Smooth muscle cell (in vitro differentiated cells): ENCODE results near the gene SLC25A47. TPM values are rescaled to one million over a fixed set of nuclear protein-coding genes. Genes with fewer than 3 reads are reported as not detected.

Experiments used
- DNase-seq: peaks from one replicate; lab custom pipeline; 2025; ENCODE audit not compliant: unreplicated experiment; lab: John Stamatoyannopoulos, UW
- H2AFZ ChIP-seq: fragments of 200-600 bp; sonication (generic); 2 replicates; pipeline ENCODE4 v1.6.0; 2016; ENCODE audit warnings: antibody characterized with exemption, low read depth, mild to moderate bottlenecking
- H3F3A ChIP-seq: fragments of 200-600 bp; sonication (generic); 2 replicates; pipeline ENCODE4 v1.6.0; 2017; ENCODE audit warnings: antibody characterized with exemption, low read depth
- H3K27ac ChIP-seq: fragments of 200-600 bp; sonication (generic); 2 replicates; pipeline ENCODE4 v1.5.1; 2016; ENCODE audit warnings: low read depth, mild to moderate bottlenecking
- H3K27me3 ChIP-seq: fragments of 200-600 bp; sonication (generic); 2 replicates; pipeline ENCODE4 v1.6.1; 2016; ENCODE audit warnings: low read depth, mild to moderate bottlenecking
- H3K36me3 ChIP-seq: fragments of 200-600 bp; sonication (generic); 2 replicates; pipeline ENCODE4 v1.5.1; 2016; ENCODE audit warnings: low read depth
- H3K4me1 ChIP-seq: fragments of 200-600 bp; sonication (generic); 2 replicates; pipeline ENCODE4 v1.5.1; 2016; ENCODE audit warnings: low read depth
- H3K4me2 ChIP-seq: fragments of 200-600 bp; sonication (generic); 2 replicates; pipeline ENCODE4 v1.6.0; 2016; ENCODE audit warnings: mild to moderate bottlenecking
- H3K4me3 ChIP-seq: fragments of 200-600 bp; sonication (generic); 2 replicates; pipeline ENCODE4 v1.5.1; 2016; ENCODE audit warnings: mild to moderate bottlenecking
- H3K79me2 ChIP-seq: fragments of 200-600 bp; sonication (generic); 2 replicates; pipeline ENCODE4 v1.6.0; 2016; ENCODE audit warnings: low read depth, mild to moderate bottlenecking
- H3K9ac ChIP-seq: fragments of 200-600 bp; sonication (generic); 2 replicates; pipeline ENCODE4 v1.6.0; 2016; ENCODE audit warnings: low read depth
- H3K9me3 ChIP-seq: fragments of 200-600 bp; sonication (generic); replicated peaks from 2 replicates; pipeline ENCODE4 v1.5.1; 2016; ENCODE audit warnings: low read depth
- H4K20me1 ChIP-seq: fragments of 200-600 bp; sonication (generic); 2 replicates; pipeline ENCODE4 v1.6.0; 2016; ENCODE audit warnings: low read depth
- CTCF ChIP-seq: fragments of 200-600 bp; sonication (generic); IDR thresholded peaks from 2 replicates; pipeline ENCODE4 v1.5.1; 2017; ENCODE audit warnings: borderline replicate concordance, mild to moderate bottlenecking, antibody characterized with exemption; ENCODE audit not compliant: insufficient read depth, poor library complexity, severe bottlenecking
- WGBS: methylation state at CpG from one replicate; pipeline ENCODE4 v1.1.7; 2016; ENCODE audit warnings: low lambda C conversion rate; 5-methylcytosine and 5-hydroxymethylcytosine counted together
- polyA plus RNA-seq: library from polyadenylated mRNA; unstranded; fragments of >200 nt; fragmentation: Nextera tagmentation; extraction: Ambion mirVana; gene quantifications from 2 replicates; pipeline ENCODE4 v1.2.1, GENCODE V29; 2016
- total RNA-seq: library from RNA; depleted of rRNA; stranded (reverse); fragments of >200 nt; gene quantifications from 2 replicates; pipeline ENCODE4 v1.2.3, GENCODE V29; 2014

The SLC25A47 gene
- total and polyA plus RNA-seq, 2 experiments from 2014 or later: not detected

- H3K9me3 ChIP-seq: no peaks in the 10 kb centered on the region
- no peak for DNase-seq
- no peak for TF ChIP-seq CTCF
- peaks cover 18% of the 10 kb centered on the region for H3K4me1 ChIP-seq
- H4K20me1 ChIP-seq: peaks cover 9% of the 10 kb centered on the region
- H3F3A ChIP-seq: peaks cover 7% of the 10 kb centered on the region
- peaks cover 17% of the 10 kb centered on the region for H3K79me2 ChIP-seq
- 94% methylated on average over 2 of the region's 2 CpGs for WGBS
- no peak overlapping the region for H3K27ac ChIP-seq
- H3K4me3 ChIP-seq: no peak overlapping the region
- H2AFZ ChIP-seq: no peak overlapping the region
- H3K4me2 ChIP-seq: no peak overlapping the region
- peaks cover 26% of the 10 kb centered on the region for H3K36me3 ChIP-seq
- no peak overlapping the region for H3K9ac ChIP-seq
- H3K27me3 ChIP-seq: no peaks in the 10 kb centered on the region
These were observed 35.3 kb downstream of the SLC25A47 start for GRCh38 chr14:100358396-100358795.

- DNase-seq: no peak
- Histone ChIP-seq H3K36me3 (peaks cover 19% of the 10 kb centered on the region), H3K4me1 (peaks cover 18% of the 10 kb centered on the region), H3K79me2 (peaks cover 17% of the 10 kb centered on the region), H2AFZ (no peak overlapping the region), H3K27ac (no peak overlapping the region), H4K20me1 (peaks cover 9% of the 10 kb centered on the region), H3K9me3 (no peaks in the 10 kb centered on the region), H3F3A (peaks cover 7% of the 10 kb centered on the region), H3K4me3 (no peak overlapping the region), H3K4me2 (no peak overlapping the region), H3K9ac (no peak overlapping the region), H3K27me3 (no peaks in the 10 kb centered on the region)
- TF ChIP-seq CTCF: no peak
- 95% methylated on average over 2 of the region's 2 CpGs for WGBS
These were observed 36.0 kb downstream of the SLC25A47 start for GRCh38 chr14:100359111-100359510.

- Histone ChIP-seq H4K20me1 (peaks cover 9% of the 10 kb centered on the region), H3K4me2 (no peak overlapping the region), H3K9ac (no peak overlapping the region), H2AFZ (no peak overlapping the region), H3K36me3 (peaks cover 12% of the 10 kb centered on the region), H3K27me3 (no peaks in the 10 kb centered on the region), H3K4me1 (peaks cover 18% of the 10 kb centered on the region), H3K27ac (no peak overlapping the region), H3K9me3 (no peaks in the 10 kb centered on the region), H3F3A (peaks cover 7% of the 10 kb centered on the region), H3K79me2 (peaks cover 17% of the 10 kb centered on the region), H3K4me3 (no peak overlapping the region)
- 78% methylated on average over 4 of the region's 4 CpGs for WGBS
- TF ChIP-seq CTCF: no peak
- DNase-seq: no peak
These were observed 36.7 kb downstream of the SLC25A47 start for GRCh38 chr14:100359881-100360280.

- H3K27me3 ChIP-seq: no peaks in the 10 kb centered on the region
- no peak for DNase-seq
- H2AFZ ChIP-seq: no peak overlapping the region
- 60% methylated on average over 5 of the region's 5 CpGs for WGBS
- H3K9me3 ChIP-seq: no peaks in the 10 kb centered on the region
- H3K4me1 ChIP-seq: peaks cover 18% of the 10 kb centered on the region
- no peak overlapping the region for H3K9ac ChIP-seq
- H3K36me3 ChIP-seq: peaks cover 12% of the 10 kb centered on the region
- H4K20me1 ChIP-seq: peaks cover 9% of the 10 kb centered on the region
- H3K79me2 ChIP-seq: peaks cover 13% of the 10 kb centered on the region
- H3K4me2 ChIP-seq: peak overlapping the region; percentile 66
- peaks cover 7% of the 10 kb centered on the region for H3F3A ChIP-seq
- no peak for TF ChIP-seq CTCF
- peak overlapping the region; percentile 64 for H3K27ac ChIP-seq
- H3K4me3 ChIP-seq: no peak overlapping the region
These were observed 38.5 kb downstream of the SLC25A47 start for GRCh38 chr14:100361626-100362025.
